BLaER1 (cell line): ENCODE results near the gene PDSS2.
"Not testable (repeated sequence)": the region's sequence is repeated elsewhere in the genome, so short reads cannot be mapped to it uniquely, and the experiment has no call there.

Experiments used
- H3K27ac ChIP-seq: shearing (Covaris generic); formaldehyde crosslinking; 2 replicates; pipeline ENCODE4 v1.8.1; 2022
- H3K27me3 ChIP-seq: shearing (Covaris generic); formaldehyde crosslinking; 2 replicates; pipeline ENCODE4 v1.8.1; 2022
- H3K36me3 ChIP-seq: shearing (Covaris generic); formaldehyde crosslinking; 2 replicates; pipeline ENCODE4 v1.8.1; 2022
- H3K4me1 ChIP-seq: shearing (Covaris generic); formaldehyde crosslinking; 2 replicates; pipeline ENCODE4 v1.8.1; 2022
- H3K4me2 ChIP-seq: shearing (Covaris generic); formaldehyde crosslinking; 2 replicates; pipeline ENCODE4 v1.8.1; 2022
- H3K4me3 ChIP-seq: shearing (Covaris generic); formaldehyde crosslinking; 2 replicates; pipeline ENCODE4 v1.8.1; 2022
- H3K9ac ChIP-seq: shearing (Covaris generic); formaldehyde crosslinking; 2 replicates; pipeline ENCODE4 v1.8.1; 2022
- H3K9me3 ChIP-seq: shearing (Covaris generic); formaldehyde crosslinking; 2 replicates; pipeline ENCODE4 v1.8.1; 2022
- H4K20me1 ChIP-seq: shearing (Covaris generic); formaldehyde crosslinking; 2 replicates; pipeline ENCODE4 v1.8.1; 2022
- Cebpa-rat ChIP-seq: shearing (Covaris generic); IDR thresholded peaks from 2 replicates; pipeline ENCODE4 v1.8.1; 2022

PDSS2 gene

DNA sequence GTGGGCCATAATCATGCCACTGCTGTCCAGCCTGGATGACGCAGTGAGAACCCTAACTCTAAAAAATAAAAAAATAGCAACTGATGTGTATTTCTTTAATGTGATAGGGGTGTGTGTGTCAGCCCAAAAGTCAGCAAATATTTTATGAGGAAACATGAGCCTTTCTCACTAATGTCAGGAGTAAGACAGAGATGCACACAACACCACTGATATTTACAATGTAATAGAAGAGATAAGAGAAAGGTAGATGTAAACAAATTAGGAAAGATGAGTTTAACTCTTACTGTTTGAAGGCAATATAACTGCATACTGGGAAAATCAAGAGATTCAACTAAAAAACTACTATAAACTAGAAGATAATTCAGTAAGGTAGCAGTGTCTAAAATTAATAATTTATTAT, 244.0 kb downstream of the PDSS2 start:
- Histone ChIP-seq H3K4me1 (no peaks in the 10 kb centered on the region), H3K36me3 (no peaks in the 10 kb centered on the region), H3K9ac (no peak overlapping the region), H3K4me3 (no peak overlapping the region), H3K27ac (no peak overlapping the region), H3K27me3 (no peaks in the 10 kb centered on the region), H3K4me2 (no peak overlapping the region), H4K20me1 (no peaks in the 10 kb centered on the region), H3K9me3 (no peaks in the 10 kb centered on the region)
- TF ChIP-seq Cebpa-rat = no peak

DNA sequence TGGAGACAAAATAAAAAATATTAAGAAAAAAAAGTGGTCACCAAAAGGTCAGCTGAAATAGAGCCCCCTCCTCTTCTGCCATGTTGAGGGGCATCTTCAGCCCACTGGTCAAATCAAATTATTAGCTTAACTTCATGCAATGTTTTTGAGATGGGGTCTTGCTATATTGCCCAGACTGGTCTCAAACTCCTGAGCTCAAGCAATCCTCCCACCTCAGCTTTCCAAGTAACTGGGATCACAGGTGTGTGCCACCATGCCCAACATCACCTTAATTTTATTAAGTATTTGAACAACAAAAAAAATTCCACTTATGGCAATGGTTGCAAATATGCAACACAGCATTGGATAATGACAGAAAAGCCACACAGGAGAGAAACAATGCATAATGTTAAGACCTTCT, 244.7 kb downstream of the PDSS2 start:
- no peak for TF ChIP-seq Cebpa-rat
- H3K27ac ChIP-seq = no peak overlapping the region
- no peak overlapping the region for H3K4me2 ChIP-seq
- no peak overlapping the region for H3K9ac ChIP-seq
- H3K4me3 ChIP-seq = no peak overlapping the region
- H3K36me3 ChIP-seq = no peaks in the 10 kb centered on the region
- H4K20me1 ChIP-seq = no peaks in the 10 kb centered on the region
- no peaks in the 10 kb centered on the region for H3K9me3 ChIP-seq
- no peaks in the 10 kb centered on the region for H3K4me1 ChIP-seq
- no peaks in the 10 kb centered on the region for H3K27me3 ChIP-seq

DNA sequence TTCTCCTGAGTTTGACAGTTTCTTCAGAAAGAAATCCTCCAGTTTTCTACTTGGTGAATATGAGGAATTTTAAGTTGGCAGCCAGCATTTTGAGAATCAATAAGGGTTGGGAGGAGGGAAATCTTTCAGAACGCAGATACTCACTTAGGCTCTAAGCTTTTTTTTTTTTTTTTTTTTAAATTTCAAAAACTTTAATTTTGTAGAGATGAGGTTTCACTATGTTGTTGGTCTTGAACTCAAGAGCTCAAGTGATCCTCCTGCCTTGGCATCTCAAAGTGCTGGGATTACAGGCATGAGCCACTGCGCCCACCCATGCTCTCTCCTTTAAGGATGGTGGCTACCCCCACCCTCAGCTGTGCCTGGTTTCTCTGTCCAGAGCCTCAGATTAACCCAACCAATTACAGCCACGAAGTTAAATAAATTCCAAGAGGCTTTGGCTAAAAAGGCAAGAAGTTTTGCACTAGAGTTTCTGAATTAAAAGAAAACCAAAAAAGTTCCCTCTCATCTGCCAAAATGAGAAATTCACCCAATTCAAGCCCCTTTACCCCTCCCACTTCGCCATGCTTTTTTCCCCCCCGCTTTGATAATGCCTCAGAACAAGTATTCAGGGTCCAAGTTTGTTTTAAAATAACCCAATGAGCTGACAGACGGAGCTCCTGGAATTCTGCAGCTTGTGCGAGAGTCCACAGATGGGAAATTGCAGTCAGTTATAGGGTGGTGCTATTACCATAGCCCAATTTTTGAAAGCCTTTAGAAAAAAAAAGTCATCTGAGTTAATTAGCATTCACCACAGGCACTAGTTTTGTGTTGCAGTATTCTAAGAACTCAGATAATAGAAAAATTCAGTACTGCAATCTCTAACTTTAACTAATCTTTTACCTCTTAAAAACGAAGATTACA, 249.7 kb downstream of the PDSS2 start:
- no peak overlapping the region for H3K27ac ChIP-seq
- H3K9ac ChIP-seq = no peak overlapping the region
- no peaks in the 10 kb centered on the region for H3K36me3 ChIP-seq
- no peak overlapping the region for H3K4me2 ChIP-seq
- no peaks in the 10 kb centered on the region for H3K4me1 ChIP-seq
- H3K4me3 ChIP-seq = no peak overlapping the region
- TF ChIP-seq Cebpa-rat = no peak
- H3K27me3 ChIP-seq = no peaks in the 10 kb centered on the region
- H3K9me3 ChIP-seq = no peaks in the 10 kb centered on the region
- no peaks in the 10 kb centered on the region for H4K20me1 ChIP-seq

DNA sequence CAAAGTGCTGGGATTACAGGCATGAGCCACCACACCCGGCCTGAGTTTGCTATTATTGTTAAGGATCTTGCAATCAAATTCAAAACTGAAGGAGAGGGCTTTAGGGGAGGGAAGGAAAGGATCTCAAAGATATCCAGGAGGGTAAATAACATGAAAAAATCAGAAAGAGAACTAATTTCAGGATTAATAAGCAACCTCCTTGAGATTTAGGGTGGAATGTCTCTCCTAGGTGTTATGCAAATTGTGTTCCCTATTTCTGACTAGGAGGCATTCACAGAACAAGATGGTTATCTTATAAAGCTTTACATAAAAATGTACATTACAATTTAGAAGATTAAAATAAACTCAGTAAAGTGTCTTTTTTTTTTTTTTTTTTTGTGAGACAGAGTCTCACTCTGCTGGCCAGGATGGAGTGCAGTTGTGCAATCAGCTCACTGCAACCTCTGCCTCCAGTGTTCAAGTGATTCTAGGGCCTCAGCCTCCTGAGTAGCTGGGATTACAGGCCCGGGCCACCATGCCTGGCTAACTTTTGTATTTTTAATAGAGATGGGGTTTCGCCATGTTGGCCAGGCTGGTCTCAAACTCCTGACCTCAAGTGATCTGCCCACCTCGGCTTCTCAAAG, 252.0 kb downstream of the PDSS2 start:
- no peaks in the 10 kb centered on the region for H3K4me1 ChIP-seq
- no peak for TF ChIP-seq Cebpa-rat
- H3K27ac ChIP-seq = no peak overlapping the region

GRCh38 chr6:107205058-107205998, 254.0 kb downstream of the PDSS2 start:
- H3K9ac ChIP-seq = no peak overlapping the region
- no peaks in the 10 kb centered on the region for H3K4me1 ChIP-seq
- TF ChIP-seq Cebpa-rat = no peak
- no peak overlapping the region for H3K27ac ChIP-seq
- H3K27me3 ChIP-seq = no peaks in the 10 kb centered on the region
- no peak overlapping the region for H3K4me3 ChIP-seq
- H4K20me1 ChIP-seq = no peaks in the 10 kb centered on the region
- 0 out of 2 replicates have a peak, but pooled peaks cover 7% of the 10 kb centered on the region for H3K36me3 ChIP-seq
- H3K9me3 ChIP-seq = peaks cover 11% of the 10 kb centered on the region
- H3K4me2 ChIP-seq = no peak overlapping the region

More for the DNA sequence above, 252.0 kb downstream of the PDSS2 start:
- H3K9ac ChIP-seq = no peak overlapping the region
- no peak overlapping the region for H3K4me2 ChIP-seq
- H3K36me3 ChIP-seq = 0 out of 2 replicates have a peak, but pooled peaks cover 7% of the 10 kb centered on the region
- no peaks in the 10 kb centered on the region for H3K27me3 ChIP-seq
- no peak overlapping the region for H3K4me3 ChIP-seq
- H3K9me3 ChIP-seq = peaks cover 11% of the 10 kb centered on the region
- H4K20me1 ChIP-seq = no peaks in the 10 kb centered on the region

GRCh38 chr6:107202876-107203468, 256.4 kb downstream of the PDSS2 start:
- no peak overlapping the region for H3K4me2 ChIP-seq
- H3K4me1 ChIP-seq = no peaks in the 10 kb centered on the region
- H3K36me3 ChIP-seq = 0 out of 2 replicates have a peak, but pooled peaks cover 7% of the 10 kb centered on the region
- no peak for TF ChIP-seq Cebpa-rat
- no peaks in the 10 kb centered on the region for H4K20me1 ChIP-seq
- no peak overlapping the region for H3K27ac ChIP-seq
- H3K4me3 ChIP-seq = no peak overlapping the region
- H3K27me3 ChIP-seq = no peaks in the 10 kb centered on the region
- no peak overlapping the region for H3K9ac ChIP-seq
- H3K9me3 ChIP-seq = peaks cover 11% of the 10 kb centered on the region

DNA sequence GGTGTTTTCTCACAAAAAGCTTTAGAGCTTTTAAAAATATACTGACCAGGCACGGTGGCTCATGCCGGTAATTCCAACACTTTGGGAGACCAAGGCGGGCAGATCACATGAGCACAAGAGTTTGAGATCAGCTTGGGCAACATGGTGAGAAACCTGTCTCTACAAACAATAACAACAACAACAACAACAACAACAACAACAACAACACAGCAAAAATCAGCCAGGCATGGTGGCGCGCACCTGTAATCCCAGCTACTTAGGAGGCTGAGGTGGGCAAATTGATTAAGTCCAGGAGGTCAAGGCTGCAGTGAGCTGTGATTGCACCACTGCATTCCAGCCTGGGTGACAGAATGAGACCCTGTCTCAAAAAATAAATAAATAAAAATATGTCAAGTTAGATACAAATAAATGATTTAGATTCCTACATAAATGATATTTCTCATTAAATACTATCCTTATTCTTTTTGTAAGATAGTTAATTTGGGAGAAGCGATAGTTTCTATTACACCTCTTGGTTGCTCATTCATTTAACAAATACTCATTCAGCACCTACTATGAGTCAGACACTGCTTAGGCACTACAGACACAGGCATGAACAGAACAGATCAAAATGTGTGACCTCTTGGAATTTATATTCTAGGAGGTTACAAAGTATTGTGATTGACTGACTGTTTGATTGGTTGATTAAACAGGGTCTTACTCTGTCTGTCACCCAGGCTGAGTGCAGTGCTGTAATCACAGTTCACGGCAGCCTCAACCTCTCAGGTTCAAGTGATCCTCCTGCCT, 260.5 kb downstream of the PDSS2 start:
- Histone ChIP-seq H3K27me3 (no peaks in the 10 kb centered on the region), H3K27ac (no peak overlapping the region), H3K4me3 (no peak overlapping the region), H4K20me1 (no peaks in the 10 kb centered on the region), H3K9me3 (peaks cover 4% of the 10 kb centered on the region; the same call in 1 of the 2 replicates), H3K4me1 (no peaks in the 10 kb centered on the region), H3K36me3 (no peaks in the 10 kb centered on the region), H3K9ac (no peak overlapping the region), H3K4me2 (no peak overlapping the region)
- no peak for TF ChIP-seq Cebpa-rat

GRCh38 chr6:107196152-107196551, 263.2 kb downstream of the PDSS2 start:
- H3K36me3 ChIP-seq = peaks cover 5% of the 10 kb centered on the region; the same call in 1 of the 2 replicates
- H3K9me3 ChIP-seq = no peaks in the 10 kb centered on the region
- no peak overlapping the region for H3K27ac ChIP-seq
- TF ChIP-seq Cebpa-rat = no peak
- H4K20me1 ChIP-seq = no peaks in the 10 kb centered on the region
- no peaks in the 10 kb centered on the region for H3K4me1 ChIP-seq
- no peaks in the 10 kb centered on the region for H3K27me3 ChIP-seq
- no peak overlapping the region for H3K4me2 ChIP-seq
- no peak overlapping the region for H3K9ac ChIP-seq
- H3K4me3 ChIP-seq = no peak overlapping the region

DNA sequence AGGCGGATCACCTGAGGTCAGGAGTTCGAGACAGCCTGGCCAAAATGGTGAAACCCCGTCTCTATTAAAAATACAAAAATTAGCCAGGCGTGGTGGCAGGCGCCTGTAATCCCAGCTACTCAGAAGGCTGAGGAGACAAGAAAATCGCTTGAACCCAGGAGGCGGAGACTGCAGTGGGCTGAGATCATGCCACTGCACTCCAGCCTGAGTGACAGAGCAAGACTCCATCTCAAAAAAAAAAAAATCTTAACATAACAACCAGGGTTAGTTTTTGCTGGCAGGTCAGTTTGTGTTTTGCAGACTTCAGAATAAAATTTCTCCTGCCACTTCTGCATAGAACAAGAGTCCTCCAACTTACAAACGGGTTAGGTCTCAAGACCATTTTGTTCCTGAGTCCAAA, 264.6 kb downstream of the PDSS2 start:
- not testable (repeated sequence) for H3K36me3 ChIP-seq

More for the DNA sequence above, 264.6 kb downstream of the PDSS2 start:
- not testable (repeated sequence) for H3K4me2 ChIP-seq, H3K27ac ChIP-seq, H3K9me3 ChIP-seq, H3K4me3 ChIP-seq, H3K9ac ChIP-seq, H3K4me1 ChIP-seq, H3K27me3 ChIP-seq, H4K20me1 ChIP-seq
